ENCODE results near the gene CCDC85C. TPM values are rescaled to one million over a fixed set of nuclear protein-coding genes. Genes with fewer than 3 reads are reported as not detected.

The CCDC85C gene
- total RNA-seq, 5 donors from 2014 or later (not counting 1 experiment from before 2014, with no cell fraction given), result 6.6 to 12.0 (median 9.1) TPM

DNA sequence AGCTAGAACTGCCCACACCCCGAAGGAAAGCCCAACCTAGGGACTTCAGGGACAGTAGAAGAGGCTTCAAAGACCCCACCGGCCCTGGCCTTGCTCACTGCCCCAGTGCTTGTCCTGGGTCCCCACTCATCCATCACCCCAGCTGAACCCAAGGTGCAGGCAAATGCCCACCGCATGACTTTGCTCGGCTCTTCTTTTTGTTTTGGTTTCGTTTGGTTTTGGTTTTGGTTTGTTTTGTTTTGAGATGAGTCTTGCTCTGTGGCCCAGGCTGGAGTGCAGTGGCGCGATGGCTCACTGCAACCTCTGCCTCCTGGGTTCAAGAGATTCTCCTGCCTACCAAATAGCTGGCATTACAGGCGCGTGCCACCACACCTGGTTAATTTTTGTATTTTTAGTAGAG lies 9.0 kb downstream of the CCDC85C start:
- ChIA-PET CTCF (interaction anchor here in 1 of 2 donors (0.5 to 0.8 kb wide), 2 partner anchors 11 to 32 kb away, joined by 3 read pairs; no protein-coding TSS in a partner anchor), POLR2A (no interaction called here)
- H3K36me3 Mint-ChIP-seq, result no peaks in the 10 kb centered on the region
- peak; percentile 60 to 74 (median 63) for ATAC-seq (replicated peaks in 1 of 4)
- H3K27me3 ChIP-seq (replicated peaks in 1 of 2; ENCODE audit: control insufficient read depth in 2 of 2, extremely low read depth in 1 of 2, insufficient read depth in 2 of 2, low read length in 1 of 2), result no peaks in the 10 kb centered on the region
- H3K9me3 ChIP-seq, result no peaks in the 10 kb centered on the region
- H3K4me3 ChIP-seq (ENCODE audit: control insufficient read depth in 1 of 2, extremely low read depth in 1 of 2, low read length in 1 of 2), result peak overlapping the region in 1 of 2 donors; percentile 45
- peak overlapping the region; percentile 77 to 88 for H3K27ac Mint-ChIP-seq
- H3K4me3 Mint-ChIP-seq, result peak overlapping the region; percentile 44 to 76 (median 58)
- peaks cover 0 to 17% of the 10 kb centered on the region in 2 experiments for H3K4me1 ChIP-seq (ENCODE audit: control insufficient read depth in 1 of 2, extremely low read depth in 1 of 2, insufficient read depth in 2 of 2, low read length in 2 of 2)
- no peaks in the 10 kb centered on the region for H3K36me3 ChIP-seq (ENCODE audit: control insufficient read depth in 2 of 2, extremely low read depth in 1 of 2, insufficient read depth in 1 of 2, low read length in 1 of 2)
- peak overlapping the region; percentile 58 for H3K27ac ChIP-seq (ENCODE audit: low read length)
- no peaks in the 10 kb centered on the region for H3K27me3 Mint-ChIP-seq
- no peaks in the 10 kb centered on the region for H3K9me3 Mint-ChIP-seq
- H3K4me1 Mint-ChIP-seq, result peaks cover 15 to 32% (median 24%) of the 10 kb centered on the region in 3 donors
- DNase-seq, result peak in 7 of 35 experiments; percentile 5 to 47 (median 10)
- 70% methylated on average over 1 of the region's 9 CpGs for WGBS (ENCODE audit: insufficient coverage)

DNA sequence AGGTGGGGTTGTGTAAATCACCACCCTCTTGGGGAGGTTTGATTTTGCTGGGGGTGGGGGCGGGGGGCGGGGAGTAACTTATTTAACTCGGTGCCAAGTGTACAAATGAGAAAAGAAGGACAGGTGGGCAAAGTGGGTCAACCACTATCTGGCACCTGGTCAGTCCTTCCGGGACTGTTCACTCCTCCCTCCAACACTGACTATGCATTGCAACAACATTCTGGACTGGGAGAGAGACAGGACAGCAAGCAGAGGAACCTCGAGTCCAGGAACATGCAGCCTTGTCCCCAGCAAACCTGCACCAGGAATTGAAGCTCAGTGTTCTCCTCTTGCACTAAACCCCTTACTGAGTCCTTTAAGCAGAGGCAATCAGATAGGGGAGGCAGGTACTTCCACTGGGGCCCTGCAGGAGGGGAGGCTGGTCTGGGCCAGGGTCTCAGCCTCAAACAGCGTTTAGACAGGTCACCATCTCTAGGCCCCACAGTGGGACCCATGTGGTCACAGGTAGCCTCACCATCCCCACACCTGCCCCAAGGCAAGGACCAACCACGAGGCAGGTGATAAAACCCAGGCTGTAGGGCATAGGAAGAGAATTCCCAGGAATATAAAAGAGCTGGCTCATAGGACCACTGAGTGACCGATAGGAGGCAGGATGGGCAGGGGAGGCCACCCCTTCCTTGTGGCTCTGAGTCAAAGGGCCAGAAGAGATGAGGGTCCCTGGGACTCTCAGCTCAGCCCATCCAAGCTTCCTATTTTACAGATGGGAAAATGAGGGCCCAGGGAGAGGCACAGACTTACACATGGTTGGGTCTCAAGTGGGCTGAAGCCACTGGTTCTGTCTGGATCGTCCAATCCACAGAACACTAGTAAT lies 9.8 kb downstream of the CCDC85C start:
- POLR2A ChIA-PET, result interaction anchor here in 1 of 2 donors (0.6 kb wide), 1 partner anchor 1870 kb away, joined by 4 read pairs; no protein-coding TSS in a partner anchor
- Histone ChIP-seq H3K4me1 (ENCODE audit: control insufficient read depth in 1 of 2, extremely low read depth in 1 of 2, insufficient read depth in 2 of 2, low read length in 2 of 2) (peaks cover 0 to 17% of the 10 kb centered on the region in 2 experiments), H3K9me3 (no peaks in the 10 kb centered on the region), H3K27ac (ENCODE audit: low read length) (peak overlapping the region; percentile 58), H3K36me3 (ENCODE audit: control insufficient read depth in 2 of 2, extremely low read depth in 1 of 2, insufficient read depth in 1 of 2, low read length in 1 of 2) (no peaks in the 10 kb centered on the region), H3K27me3 (replicated peaks in 1 of 2; ENCODE audit: control insufficient read depth in 2 of 2, extremely low read depth in 1 of 2, insufficient read depth in 2 of 2, low read length in 1 of 2) (no peaks in the 10 kb centered on the region), H3K4me3 (ENCODE audit: control insufficient read depth in 1 of 2, extremely low read depth in 1 of 2, low read length in 1 of 2) (peak overlapping the region in 1 of 2 donors; percentile 45)
- peaks cover 23 to 37% (median 29%) of the 10 kb centered on the region in 3 donors for H3K4me1 Mint-ChIP-seq
- ATAC-seq (replicated peaks in 1 of 4) (no peak), DNase-seq (no peak)
- no peaks in the 10 kb centered on the region for H3K36me3 Mint-ChIP-seq
- no peaks in the 10 kb centered on the region for H3K27me3 Mint-ChIP-seq
- WGBS (ENCODE audit: insufficient coverage), result no CpG with 5 or more reads among the region's 9 CpGs
- peak overlapping the region in 1 of 2 donors; percentile 88 for H3K27ac Mint-ChIP-seq
- CTCF ChIA-PET, result interaction anchor here (0.6 to 0.8 kb wide), 2 partner anchors 11 to 564 kb away, joined by 3 to 8 read pairs; no protein-coding TSS in a partner anchor
- no peaks in the 10 kb centered on the region for H3K9me3 Mint-ChIP-seq
- H3K4me3 Mint-ChIP-seq, result peak overlapping the region; percentile 44 to 76 (median 58)

DNA sequence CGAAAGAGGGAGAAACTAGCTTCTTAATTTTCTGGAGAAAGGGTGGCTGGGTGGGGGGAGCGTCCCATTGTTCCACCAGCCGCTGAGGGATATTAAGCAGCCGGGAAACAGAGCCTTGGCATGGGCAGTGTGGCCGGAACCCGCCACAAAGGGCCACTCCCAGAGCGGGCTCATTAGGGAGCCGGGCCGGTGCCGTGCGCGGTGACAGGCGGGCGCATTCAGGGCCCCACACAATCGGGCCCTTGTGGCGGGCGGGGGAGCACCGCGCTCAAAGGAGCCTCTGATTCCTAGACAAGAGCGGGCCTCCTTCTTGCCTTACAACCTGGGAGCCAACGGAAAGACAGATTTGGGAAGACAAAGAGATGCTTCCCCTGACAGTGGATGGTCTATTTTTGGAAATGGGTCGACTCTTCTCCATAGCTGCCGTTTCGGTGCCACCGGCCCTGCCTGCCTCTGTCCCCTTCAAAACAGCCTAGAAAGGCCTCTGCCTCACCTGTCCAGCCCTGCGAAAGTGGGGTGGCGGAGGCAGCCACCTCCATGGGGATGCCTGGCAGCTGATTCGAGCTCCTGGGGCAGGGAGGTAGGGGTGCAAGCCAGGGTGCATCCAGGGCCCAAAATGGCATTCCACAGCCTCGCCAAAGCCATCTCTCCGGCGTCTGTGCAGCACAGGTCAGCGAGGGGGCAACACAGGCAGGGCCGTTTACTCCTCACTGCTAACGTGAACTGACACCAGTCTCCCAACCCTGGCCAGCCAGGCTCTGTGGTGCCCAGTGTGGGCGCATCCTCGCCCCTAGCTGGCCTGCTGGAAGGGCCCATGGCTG lies 10.9 kb downstream of the CCDC85C start:
- no peak overlapping the region for H3K4me3 Mint-ChIP-seq
- H3K9me3 Mint-ChIP-seq, result no peaks in the 10 kb centered on the region
- Histone ChIP-seq H3K4me1 (ENCODE audit: control insufficient read depth in 1 of 2, extremely low read depth in 1 of 2, insufficient read depth in 2 of 2, low read length in 2 of 2) (peaks cover 0 to 17% of the 10 kb centered on the region in 2 experiments), H3K9me3 (no peaks in the 10 kb centered on the region), H3K36me3 (ENCODE audit: control insufficient read depth in 2 of 2, extremely low read depth in 1 of 2, insufficient read depth in 1 of 2, low read length in 1 of 2) (no peaks in the 10 kb centered on the region), H3K4me3 (ENCODE audit: control insufficient read depth in 1 of 2, extremely low read depth in 1 of 2, low read length in 1 of 2) (no peak overlapping the region), H3K27me3 (replicated peaks in 1 of 2; ENCODE audit: control insufficient read depth in 2 of 2, extremely low read depth in 1 of 2, insufficient read depth in 2 of 2, low read length in 1 of 2) (no peaks in the 10 kb centered on the region), H3K27ac (ENCODE audit: low read length) (no peak overlapping the region)
- no peak for ATAC-seq (replicated peaks in 1 of 4)
- H3K27ac Mint-ChIP-seq, result no peak overlapping the region
- ChIA-PET CTCF (interaction anchor here in 1 of 2 donors (0.7 kb wide), 1 partner anchor 23 kb away, joined by 3 read pairs; no protein-coding TSS in a partner anchor), POLR2A (interaction anchor here in 1 of 2 donors (0.6 kb wide), 1 partner anchor 1869 kb away, joined by 4 read pairs; no protein-coding TSS in a partner anchor)
- no peaks in the 10 kb centered on the region for H3K27me3 Mint-ChIP-seq
- WGBS (ENCODE audit: insufficient coverage), result 94% methylated on average over 22 of the region's 36 CpGs
- no peak for DNase-seq
- H3K36me3 Mint-ChIP-seq, result no peaks in the 10 kb centered on the region
- peaks cover 27 to 38% (median 38%) of the 10 kb centered on the region in 3 donors for H3K4me1 Mint-ChIP-seq

DNA sequence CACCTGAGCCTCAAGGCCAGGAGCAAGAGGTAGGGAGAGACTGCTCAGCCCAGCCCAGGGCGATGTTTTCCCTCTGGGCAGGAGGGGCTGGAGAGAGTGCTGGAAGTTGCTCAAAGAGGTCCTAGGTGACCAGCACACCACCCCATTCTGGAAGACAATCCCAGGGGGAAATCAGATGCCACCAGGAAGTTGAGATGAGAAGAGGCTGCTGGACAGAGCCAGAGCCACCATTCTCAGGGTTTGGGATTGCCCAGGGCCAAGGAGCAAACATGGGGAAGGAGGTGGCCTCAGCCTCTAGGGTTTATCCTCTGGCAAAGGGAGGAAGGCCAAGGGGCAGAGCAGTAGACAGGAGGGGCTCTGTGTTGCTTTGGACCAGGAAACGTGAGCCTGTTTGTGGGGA lies 11.6 kb downstream of the CCDC85C start:
- no peak overlapping the region for H3K27ac Mint-ChIP-seq
- peaks cover 0 to 17% of the 10 kb centered on the region in 2 experiments for H3K4me1 ChIP-seq (ENCODE audit: control insufficient read depth in 1 of 2, extremely low read depth in 1 of 2, insufficient read depth in 2 of 2, low read length in 2 of 2)
- no peak overlapping the region for H3K4me3 Mint-ChIP-seq
- no peaks in the 10 kb centered on the region for H3K36me3 Mint-ChIP-seq
- no peak for DNase-seq
- ATAC-seq (replicated peaks in 1 of 4), result no peak
- no peak overlapping the region for H3K27ac ChIP-seq (ENCODE audit: low read length)
- no peaks in the 10 kb centered on the region for H3K9me3 ChIP-seq
- CTCF ChIA-PET, result interaction anchor here in 1 of 2 donors (0.7 kb wide), 1 partner anchor 24 kb away, joined by 3 read pairs; no protein-coding TSS in a partner anchor
- H3K36me3 ChIP-seq (ENCODE audit: control insufficient read depth in 2 of 2, extremely low read depth in 1 of 2, insufficient read depth in 1 of 2, low read length in 1 of 2), result no peaks in the 10 kb centered on the region
- no peaks in the 10 kb centered on the region for H3K27me3 ChIP-seq (replicated peaks in 1 of 2; ENCODE audit: control insufficient read depth in 2 of 2, extremely low read depth in 1 of 2, insufficient read depth in 2 of 2, low read length in 1 of 2)
- no peaks in the 10 kb centered on the region for H3K9me3 Mint-ChIP-seq
- H3K4me3 ChIP-seq (ENCODE audit: control insufficient read depth in 1 of 2, extremely low read depth in 1 of 2, low read length in 1 of 2), result no peak overlapping the region
- H3K27me3 Mint-ChIP-seq, result no peaks in the 10 kb centered on the region
- POLR2A ChIA-PET, result no interaction called here
- 75% methylated on average over 1 of the region's 2 CpGs for whole genome bisulfite sequencing (ENCODE audit: insufficient coverage)
- peaks cover 27 to 39% (median 34%) of the 10 kb centered on the region in 3 donors for H3K4me1 Mint-ChIP-seq

DNA sequence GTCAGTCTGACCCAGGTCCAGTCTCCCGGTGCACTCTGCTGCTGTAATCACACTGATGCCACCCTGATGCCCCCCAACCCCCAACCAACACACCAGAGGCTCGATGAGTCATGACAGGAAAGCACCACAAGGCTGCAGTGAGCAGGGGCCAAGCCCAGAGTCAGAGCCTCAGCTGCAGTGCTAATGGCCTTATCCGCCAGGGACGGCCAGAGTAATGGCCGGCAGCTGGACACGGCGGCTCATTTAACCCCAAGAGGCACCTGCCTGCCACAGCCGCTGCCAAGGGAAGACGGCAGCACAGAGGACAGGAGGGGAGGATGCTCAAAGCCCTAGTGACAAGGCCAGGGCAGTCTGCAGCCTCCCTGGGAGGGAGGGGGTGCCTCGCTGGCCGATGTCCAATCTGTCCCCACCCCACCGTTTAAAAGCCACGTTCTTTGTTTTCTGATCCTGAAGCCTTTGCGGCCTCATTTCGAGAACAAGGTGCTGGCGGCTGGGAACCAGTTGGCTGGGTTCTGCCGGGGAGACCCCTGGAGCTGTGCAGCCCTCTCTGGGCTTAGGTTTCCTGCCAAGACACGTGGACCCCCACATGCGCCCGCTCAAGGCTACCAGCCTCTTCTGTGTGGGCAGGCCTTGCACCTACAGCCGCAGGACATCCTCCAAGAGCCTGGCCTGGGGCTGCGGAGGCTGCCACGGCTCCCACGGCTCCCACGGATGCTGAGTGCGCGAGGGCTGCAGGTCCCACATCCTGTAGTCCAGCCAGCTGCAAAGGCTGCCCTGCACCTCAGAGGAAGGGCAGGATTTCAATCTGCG lies 13.1 kb downstream of the CCDC85C start:
- Histone ChIP-seq H3K4me3 (ENCODE audit: control insufficient read depth in 1 of 2, extremely low read depth in 1 of 2, low read length in 1 of 2) (no peak overlapping the region), H3K9me3 (no peaks in the 10 kb centered on the region), H3K4me1 (ENCODE audit: control insufficient read depth in 1 of 2, extremely low read depth in 1 of 2, insufficient read depth in 2 of 2, low read length in 2 of 2) (peaks cover 0 to 17% of the 10 kb centered on the region in 2 experiments), H3K27me3 (replicated peaks in 1 of 2; ENCODE audit: control insufficient read depth in 2 of 2, extremely low read depth in 1 of 2, insufficient read depth in 2 of 2, low read length in 1 of 2) (no peaks in the 10 kb centered on the region), H3K27ac (ENCODE audit: low read length) (no peak overlapping the region), H3K36me3 (ENCODE audit: control insufficient read depth in 2 of 2, extremely low read depth in 1 of 2, insufficient read depth in 1 of 2, low read length in 1 of 2) (no peaks in the 10 kb centered on the region)
- POLR2A ChIA-PET, result no interaction called here
- WGBS (ENCODE audit: insufficient coverage), result 92% methylated on average over 24 of the region's 28 CpGs
- no peak for DNase-seq
- Mint-ChIP-seq H3K27me3 (no peaks in the 10 kb centered on the region), H3K36me3 (no peaks in the 10 kb centered on the region), H3K9me3 (no peaks in the 10 kb centered on the region), H3K4me3 (no peak overlapping the region), H3K4me1 (peaks cover 25 to 38% (median 29%) of the 10 kb centered on the region in 3 donors), H3K27ac (no peak overlapping the region)
- CTCF ChIA-PET, result no interaction called here
- ATAC-seq (replicated peaks in 1 of 4), result no peak
